PFSK-1 (cell line): Measurements from ENCODE around the gene USH1C.
A peak's percentile ranks its signal among the peaks of the same experiment; 100 is the strongest.

Experiments
- FOXP2 ChIP-seq: optimal IDR thresholded peaks from 2 replicates; pipeline ENCODE3; 2011; ENCODE audit warnings: borderline replicate concordance, control low read depth, inconsistent platforms; ENCODE audit not compliant: insufficient read depth; ENCODE audit errors: extremely low read length, extremely low read depth
- POLR2AphosphoS5 ChIP-seq: IDR thresholded peaks from 2 replicates; pipeline ENCODE4 v1.6.1; 2012; ENCODE audit warnings: low read depth, mild to moderate bottlenecking, control low read depth, low read length, moderate library complexity
- REST ChIP-seq, 2 experiments: IDR thresholded peaks; 2 replicates each; pipeline versions ENCODE4 v1.6.1 to v1.8.0; 2011 to 2012; ENCODE audit warnings: low read depth in 2 of 2, low read length in 2 of 2, control low read depth in 1 of 2, inconsistent platforms in 1 of 2, mild to moderate bottlenecking in 1 of 2, moderate library complexity in 1 of 2; ENCODE audit not compliant: insufficient read depth in 1 of 2
- SIN3A ChIP-seq: IDR thresholded peaks from 2 replicates; pipeline ENCODE4 v1.6.1; 2012; ENCODE audit warnings: mild to moderate bottlenecking, low read length, moderate library complexity, borderline replicate concordance; ENCODE audit not compliant: insufficient read depth
- TAF1 ChIP-seq: IDR thresholded peaks from 2 replicates; pipeline ENCODE4 v1.6.1; 2012; ENCODE audit warnings: low read length, control low read depth, borderline replicate concordance; ENCODE audit not compliant: insufficient read depth

USH1C gene

DNA sequence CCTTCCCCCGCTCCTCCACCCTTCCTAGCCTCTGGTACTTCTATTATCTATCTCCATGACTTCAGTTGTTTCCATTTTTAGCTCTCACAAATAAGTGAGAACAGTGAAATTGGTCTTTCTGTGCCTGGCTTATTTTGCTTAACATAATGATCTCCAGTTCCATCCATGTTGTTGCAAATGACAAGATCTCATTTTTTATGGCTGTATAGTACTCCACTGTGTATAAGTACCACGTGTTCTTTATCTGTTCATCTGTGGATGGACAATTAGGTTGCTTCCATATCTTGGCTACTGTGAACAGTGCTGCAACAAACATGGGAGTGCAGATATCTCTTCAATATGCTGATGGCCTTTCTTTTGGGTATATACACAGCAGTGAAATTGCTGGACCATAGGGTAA is 60.7 kb downstream of the USH1C start:
- no peak for TF ChIP-seq POLR2AphosphoS5
- TF ChIP-seq FOXP2: no peak
- no peak for TF ChIP-seq REST (IDR thresholded peaks at IDR 0.05; ENCODE audit: insufficient read depth in 1 of 2, low read depth in 2 of 2, low read length in 2 of 2)
- no peak for TF ChIP-seq TAF1
- TF ChIP-seq SIN3A: no peak

GRCh38 chr11:17481905-17482304 is 62.3 kb downstream of the USH1C start:
- TF ChIP-seq POLR2AphosphoS5 (no peak), TAF1 (no peak), REST (IDR thresholded peaks at IDR 0.05; ENCODE audit: insufficient read depth in 1 of 2, low read depth in 2 of 2, low read length in 2 of 2) (no peak), FOXP2 (no peak), SIN3A (no peak)

- TF ChIP-seq REST (IDR thresholded peaks at IDR 0.05; ENCODE audit: insufficient read depth in 1 of 2, low read depth in 2 of 2, low read length in 2 of 2): no peak
- no peak for TF ChIP-seq TAF1
- TF ChIP-seq FOXP2: no peak
- no peak for TF ChIP-seq SIN3A
- TF ChIP-seq POLR2AphosphoS5: no peak
These were observed 64.7 kb downstream of the USH1C start for GRCh38 chr11:17479284-17480214.

DNA sequence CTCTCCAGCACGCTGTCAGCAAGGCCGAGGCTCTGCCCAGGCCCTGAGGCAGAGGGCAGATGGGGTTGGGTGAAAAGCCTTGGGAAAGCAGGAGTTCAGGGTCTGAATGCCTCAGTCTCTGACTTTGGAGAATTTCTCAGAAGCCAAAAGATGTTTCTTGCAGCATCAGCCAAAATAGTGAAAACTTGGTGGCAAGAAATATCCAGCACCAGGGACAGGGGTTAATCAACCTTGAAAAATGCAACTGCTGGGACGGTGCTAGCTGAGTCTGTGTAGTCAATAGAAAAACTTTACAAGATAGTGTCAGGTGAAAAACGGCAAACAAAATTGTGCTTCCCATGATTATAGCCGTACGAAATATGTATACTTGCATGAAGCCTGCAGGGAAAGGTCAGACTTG is 66.1 kb downstream of the USH1C start:
- TF ChIP-seq POLR2AphosphoS5: no peak
- TF ChIP-seq REST (IDR thresholded peaks at IDR 0.05; ENCODE audit: insufficient read depth in 1 of 2, low read depth in 2 of 2, low read length in 2 of 2): peak; percentile 25 to 88; a peak in 2 of 4 replicates
